NCI-H524 (cell line): ENCODE results near the gene GSN.

Source experiments
- DNase-seq, 2 experiments: peaks; one replicate each; lab custom pipeline; 2025; lab: John Stamatoyannopoulos, UW

GSN gene

DNA sequence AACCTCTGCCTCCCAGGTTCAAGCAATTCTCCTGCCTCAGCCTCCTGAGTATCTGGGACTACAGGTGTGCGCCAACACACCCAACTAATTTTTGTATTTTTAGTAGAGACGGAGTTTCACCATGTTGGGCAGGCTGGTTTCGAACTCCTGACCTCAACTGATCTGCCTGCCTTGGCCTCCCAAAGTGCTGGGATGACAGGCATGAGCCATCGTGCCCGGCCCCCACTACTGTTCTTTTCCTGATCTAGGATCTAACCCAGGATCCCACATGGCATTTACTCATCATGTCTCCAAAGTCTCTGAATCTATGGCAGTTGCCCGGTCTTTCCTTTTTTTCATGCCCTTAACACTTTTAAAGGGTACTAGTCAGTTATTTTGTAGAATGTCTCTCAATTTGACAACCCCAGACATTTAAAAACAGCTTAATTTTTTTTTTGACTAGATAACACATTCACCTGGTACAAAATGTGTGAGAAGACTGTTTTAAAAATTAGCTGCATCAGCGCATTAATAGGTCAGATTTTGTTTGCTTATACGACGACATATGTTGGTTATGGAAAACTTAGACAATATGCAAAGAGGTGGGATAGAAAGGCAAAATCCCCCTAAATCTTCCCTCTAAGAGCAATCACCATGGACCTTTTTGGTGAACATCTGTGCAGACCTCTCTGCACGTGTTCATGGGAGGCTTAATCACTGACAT lies 55.6 kb downstream of the GSN start:
- peak; percentile 64 to 79 for DNase-seq

DNA sequence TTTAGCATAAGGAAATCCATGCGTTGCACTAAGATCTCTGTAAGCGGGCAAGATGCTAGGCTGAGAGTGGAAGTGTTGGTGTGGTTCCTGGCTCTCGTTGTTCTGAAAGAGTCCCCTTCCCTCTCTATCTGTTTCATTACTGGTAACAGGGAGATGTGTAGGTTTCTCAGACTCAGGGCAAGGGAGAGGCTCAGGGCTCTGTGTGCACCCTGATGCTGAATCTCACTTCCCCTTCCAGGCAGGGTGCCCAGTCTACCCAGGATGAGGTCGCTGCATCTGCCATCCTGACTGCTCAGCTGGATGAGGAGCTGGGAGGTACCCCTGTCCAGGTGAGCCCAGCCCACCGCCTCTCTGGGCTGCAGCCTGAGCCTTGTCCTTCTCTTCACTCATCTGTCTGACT lies 56.4 kb downstream of the GSN start:
- no peak for DNase-seq

- no peak for DNase-seq
These were observed 56.8 kb downstream of the GSN start for GRCh38 chr9:121324755-121325154.

DNA sequence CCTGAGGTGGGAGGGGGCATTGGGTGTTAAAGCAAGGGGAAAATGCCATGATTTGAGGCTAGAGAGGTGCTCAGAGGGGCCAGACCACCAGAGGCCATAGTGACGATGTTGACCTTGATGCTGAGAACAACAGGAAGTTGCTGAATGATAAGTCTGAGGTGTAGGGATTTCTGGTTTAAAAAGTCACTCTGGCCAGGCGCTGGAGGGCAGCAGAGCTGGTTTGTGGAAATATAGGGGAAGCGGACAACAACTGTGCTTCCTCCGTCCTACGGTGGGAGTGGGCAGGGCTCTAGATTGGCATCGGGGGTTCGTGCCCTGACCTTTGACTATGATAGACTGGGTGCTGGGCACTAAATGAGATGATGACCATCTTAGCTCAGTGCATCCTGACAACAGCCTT lies 57.4 kb downstream of the GSN start:
- no peak for DNase-seq

- DNase-seq = no peak
These were observed 58.3 kb downstream of the GSN start for GRCh38 chr9:121326130-121326838.

DNA sequence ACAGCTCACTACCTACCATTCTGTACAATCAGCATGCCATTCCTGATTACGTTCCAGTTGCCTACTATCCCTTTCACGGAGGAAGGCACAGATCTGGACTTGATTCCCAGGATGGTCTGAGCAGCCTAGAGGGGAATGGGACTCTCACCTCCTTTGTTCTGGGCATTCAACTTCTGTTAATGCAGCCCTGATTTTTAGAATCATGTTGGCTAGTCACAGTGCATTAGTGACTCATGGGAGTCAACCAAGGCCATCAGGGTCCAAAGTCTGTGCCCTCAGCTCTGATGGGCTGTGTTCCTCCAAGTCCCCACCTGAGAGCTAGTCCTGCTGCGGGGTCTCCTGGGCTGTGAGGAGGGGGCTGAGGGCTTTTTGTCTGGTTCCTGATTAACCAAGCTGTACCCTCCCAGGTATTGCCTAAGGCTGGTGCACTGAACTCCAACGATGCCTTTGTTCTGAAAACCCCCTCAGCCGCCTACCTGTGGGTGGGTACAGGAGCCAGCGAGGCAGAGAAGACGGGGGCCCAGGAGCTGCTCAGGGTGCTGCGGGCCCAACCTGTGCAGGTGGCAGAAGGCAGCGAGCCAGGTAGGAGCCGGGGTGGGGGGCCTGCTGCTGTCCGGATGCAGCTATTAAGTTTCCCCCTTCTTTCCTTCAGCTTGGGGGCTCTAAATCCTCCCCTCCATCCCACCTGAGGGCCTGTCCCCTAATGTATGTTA lies 59.1 kb downstream of the GSN start:
- DNase-seq = no peak

DNA sequence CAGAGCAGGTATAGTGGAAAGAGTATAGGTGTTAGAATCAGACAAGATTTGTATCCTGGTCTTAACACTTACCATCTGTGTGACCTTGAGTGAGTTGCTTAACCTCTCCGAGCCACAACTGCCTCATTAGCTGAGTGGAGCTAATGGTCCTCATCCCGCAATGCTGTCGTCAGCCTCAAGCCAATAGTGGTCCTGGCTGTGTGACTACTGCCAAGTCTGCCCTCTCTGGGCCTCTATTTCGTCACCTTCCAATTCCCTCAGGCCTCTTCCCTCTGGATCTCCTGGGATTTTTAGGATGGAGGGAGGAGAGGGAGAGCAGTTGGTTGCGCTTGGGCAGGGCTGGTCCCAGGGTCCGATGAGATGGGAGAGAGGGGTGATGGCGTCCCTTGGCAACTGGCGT lies 60.5 kb downstream of the GSN start:
- no peak for DNase-seq

DNA sequence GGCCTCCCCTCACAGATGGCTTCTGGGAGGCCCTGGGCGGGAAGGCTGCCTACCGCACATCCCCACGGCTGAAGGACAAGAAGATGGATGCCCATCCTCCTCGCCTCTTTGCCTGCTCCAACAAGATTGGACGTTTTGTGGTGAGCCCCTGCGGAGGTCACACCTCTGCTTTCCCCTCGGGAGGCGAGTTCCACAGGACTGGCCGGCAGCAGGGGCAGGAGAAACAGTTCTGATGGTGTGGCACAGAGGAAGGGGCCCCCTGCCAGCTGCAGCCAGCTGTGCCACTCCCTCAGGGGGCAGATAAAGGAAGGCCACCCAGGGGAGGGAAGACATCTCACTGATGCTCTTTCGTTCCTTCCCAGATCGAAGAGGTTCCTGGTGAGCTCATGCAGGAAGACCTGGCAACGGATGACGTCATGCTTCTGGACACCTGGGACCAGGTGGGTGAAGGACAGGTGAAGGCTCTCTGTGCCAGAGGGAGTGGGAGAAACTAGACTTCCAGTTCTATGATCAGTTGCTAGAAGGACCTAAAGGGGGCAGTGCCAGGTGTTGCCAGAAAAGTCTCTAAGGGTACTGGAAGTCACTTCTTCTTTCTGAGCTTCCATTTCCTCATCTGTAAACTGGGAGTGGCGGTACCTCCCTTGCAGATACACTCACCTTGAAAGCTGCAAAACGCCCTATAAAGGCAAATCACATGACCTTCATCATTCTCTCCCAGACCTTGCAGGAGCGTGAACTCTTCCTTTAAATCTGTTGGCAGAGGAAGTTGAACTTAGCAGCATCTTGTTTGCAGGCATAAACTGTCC lies 61.1 kb downstream of the GSN start:
- no peak for DNase-seq

DNA sequence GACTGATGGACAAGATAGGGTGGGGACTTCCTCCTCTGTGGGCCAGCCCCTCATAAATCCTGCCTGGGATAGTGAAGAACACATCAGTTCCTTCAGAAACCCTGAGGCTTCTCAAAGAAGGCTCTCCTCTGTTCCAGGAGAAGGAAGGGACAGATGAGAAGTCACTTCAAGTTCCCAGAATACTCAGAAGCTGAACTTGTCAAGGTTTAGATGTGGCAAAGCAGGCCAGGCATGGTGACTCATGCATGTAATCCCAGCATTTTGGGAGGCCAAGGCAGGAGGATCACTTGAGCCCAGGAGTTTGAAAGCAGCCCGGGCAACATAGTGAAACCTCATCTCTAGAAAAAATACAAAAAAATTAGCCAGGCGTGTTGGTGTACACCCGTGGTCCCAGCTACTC lies 63.6 kb downstream of the GSN start:
- no peak for DNase-seq

- DNase-seq = no peak
These were observed 64.2 kb downstream of the GSN start for GRCh38 chr9:121331992-121332685.

DNA sequence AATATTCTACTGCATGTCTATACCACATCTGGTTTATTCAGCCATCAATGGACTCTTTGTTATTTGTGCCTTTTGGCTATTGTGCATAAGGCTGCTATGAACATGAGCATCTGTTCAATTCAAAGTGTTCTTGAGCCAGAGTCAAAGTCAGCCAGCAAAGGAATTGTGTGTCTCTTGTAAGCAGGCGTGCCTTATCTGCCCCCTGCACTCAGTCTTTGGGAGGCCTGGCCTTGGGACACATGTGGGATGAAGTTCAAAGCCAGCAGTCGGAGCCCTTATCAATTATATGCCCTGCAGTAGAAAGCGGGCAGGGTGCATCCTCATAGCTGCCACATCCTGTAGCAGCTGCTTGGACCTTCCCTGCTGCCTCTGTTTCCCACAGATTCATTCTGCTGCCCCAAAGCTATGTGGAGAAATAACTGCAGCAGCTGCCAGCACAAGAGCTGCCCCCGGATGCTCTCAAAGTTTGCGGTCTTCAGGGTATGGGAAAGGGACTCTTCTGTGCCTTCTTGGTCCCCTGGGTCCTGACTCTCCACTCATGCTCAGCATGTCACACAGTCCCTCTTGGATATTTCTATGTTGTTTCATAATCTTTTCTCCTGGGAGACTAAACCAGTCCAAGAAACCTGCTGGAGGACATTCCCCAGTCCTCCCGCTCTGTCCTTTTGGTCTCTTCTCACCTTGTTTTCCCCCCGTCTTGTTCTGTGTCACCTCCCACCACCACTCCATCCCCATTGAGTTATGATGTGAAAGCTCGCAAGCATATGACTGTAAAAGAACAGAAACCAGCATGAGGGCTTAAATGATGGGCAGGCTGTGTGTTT lies 66.2 kb downstream of the GSN start:
- no peak for DNase-seq

DNA sequence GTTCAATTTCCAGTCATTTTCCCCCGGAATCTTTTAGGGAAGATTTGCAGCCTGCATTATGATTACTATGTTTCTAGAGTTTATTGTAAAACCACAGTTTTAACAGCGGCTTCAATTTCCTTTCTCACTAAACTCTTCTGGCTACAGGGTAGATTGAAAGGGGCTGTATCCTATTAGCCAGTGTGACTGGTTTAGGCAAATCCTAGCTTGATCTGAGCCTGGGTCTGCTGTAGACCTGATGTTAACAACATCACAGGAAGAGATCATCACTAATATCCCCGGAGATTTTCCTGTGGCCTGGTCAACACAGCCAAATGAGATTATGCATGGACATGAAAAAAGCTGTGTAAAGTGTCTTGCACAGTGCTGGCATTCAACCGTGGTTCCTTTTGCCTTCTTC lies 68.7 kb downstream of the GSN start:
- DNase-seq = no peak

GRCh38 chr9:121339437-121339836 lies 71.5 kb downstream of the GSN start:
- DNase-seq = no peak

DNA sequence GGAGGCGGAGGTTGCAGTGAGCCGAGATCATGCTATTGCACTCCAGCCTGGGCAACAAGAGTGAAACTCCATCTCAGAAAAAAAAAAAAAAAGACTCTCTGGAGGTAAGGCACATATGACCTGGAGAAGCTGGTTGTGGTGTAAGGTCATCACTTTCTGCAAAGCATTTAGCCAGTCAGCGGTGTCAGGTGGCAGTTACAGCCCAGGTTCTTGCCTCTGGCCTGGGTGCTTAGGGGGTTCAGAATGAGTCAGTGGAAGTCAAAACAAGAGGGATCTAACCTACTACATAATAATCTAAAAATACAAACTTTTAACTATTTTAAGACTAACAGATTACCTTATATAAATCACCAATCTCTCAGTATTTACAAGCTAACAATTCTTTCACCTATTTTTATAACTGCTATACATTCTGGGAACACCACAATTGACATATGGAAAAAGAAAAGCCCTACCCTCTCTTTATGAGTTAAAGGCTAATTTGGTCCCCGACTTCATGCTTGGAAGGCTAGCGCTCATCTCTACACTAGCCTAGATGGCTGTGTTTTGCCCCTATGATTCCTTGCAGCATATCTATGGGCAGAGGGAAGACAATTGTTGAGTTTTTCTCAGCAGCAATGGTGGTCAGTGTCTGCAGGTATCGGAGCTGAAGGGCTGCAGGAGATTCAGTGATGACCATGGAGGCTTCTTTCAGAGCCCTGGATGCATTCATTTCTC lies 72.9 kb downstream of the GSN start:
- DNase-seq = no peak

- DNase-seq = no peak
These were observed 76.2 kb downstream of the GSN start for GRCh38 chr9:121344184-121344583.

GRCh38 chr9:121345070-121345469 lies 77.1 kb downstream of the GSN start:
- no peak for DNase-seq

DNA sequence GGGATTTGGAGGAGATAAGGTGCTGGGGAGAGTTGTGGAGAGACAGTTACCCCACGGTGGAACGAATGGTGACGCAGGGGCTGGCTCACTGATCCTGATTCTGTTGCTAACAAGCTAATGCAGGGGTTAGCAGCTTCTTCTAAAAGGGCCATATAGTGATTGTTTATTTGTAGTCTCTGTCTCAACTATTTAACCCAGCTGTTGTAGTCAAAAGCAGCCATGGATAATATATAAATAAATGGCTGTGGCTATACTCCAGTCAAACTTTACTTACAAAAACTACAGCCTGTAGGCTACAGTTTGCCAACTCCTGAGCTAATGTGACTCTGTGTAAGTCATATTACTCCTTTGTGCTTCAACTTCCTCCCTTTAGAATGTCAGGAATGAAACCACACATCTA lies 80.3 kb downstream of the GSN start:
- DNase-seq = no peak

DNA sequence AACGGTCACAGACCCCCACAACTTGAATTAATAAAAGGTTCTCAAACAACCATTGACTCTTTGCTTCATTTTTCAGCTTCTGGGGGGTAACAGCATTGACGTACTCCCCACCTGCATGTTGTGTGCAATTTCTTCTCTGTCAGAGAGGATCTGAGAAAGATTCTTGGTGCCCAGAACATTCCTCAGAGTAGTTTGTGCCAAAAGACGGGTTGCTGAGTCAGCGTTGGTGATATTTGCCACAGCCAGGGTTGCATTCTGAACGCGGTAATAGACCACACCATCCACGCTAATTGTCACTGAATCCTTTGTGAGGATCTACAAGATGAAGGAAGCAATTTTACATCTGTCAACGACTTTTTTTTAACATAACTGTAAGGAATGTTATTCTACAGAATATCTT lies 81.0 kb downstream of the GSN start:
- DNase-seq = no peak

GRCh38 chr9:121350036-121350435 lies 82.1 kb downstream of the GSN start:
- DNase-seq = no peak

GRCh38 chr9:121350993-121351561 lies 83.1 kb downstream of the GSN start:
- DNase-seq = peak; percentile 71 to 90
